GM23248 (cell line): ENCODE measurements around the gene RASAL3.

Experiments
- EZH2 ChIP-seq: fragments of 200-600 bp; sonication (generic); IDR thresholded peaks from 2 replicates; pipeline ENCODE4 v1.6.1; 2018; ENCODE audit warnings: antibody characterized with exemption, mild to moderate bottlenecking; ENCODE audit not compliant: insufficient read depth, poor library complexity, severe bottlenecking
- EZH2phosphoT487 ChIP-seq: fragments of 200-600 bp; sonication (generic); IDR thresholded peaks from 2 replicates; pipeline ENCODE4 v1.6.1; 2018; ENCODE audit warnings: antibody characterized with exemption, moderate library complexity, mild to moderate bottlenecking, low read depth; ENCODE audit not compliant: insufficient read depth

DNA sequence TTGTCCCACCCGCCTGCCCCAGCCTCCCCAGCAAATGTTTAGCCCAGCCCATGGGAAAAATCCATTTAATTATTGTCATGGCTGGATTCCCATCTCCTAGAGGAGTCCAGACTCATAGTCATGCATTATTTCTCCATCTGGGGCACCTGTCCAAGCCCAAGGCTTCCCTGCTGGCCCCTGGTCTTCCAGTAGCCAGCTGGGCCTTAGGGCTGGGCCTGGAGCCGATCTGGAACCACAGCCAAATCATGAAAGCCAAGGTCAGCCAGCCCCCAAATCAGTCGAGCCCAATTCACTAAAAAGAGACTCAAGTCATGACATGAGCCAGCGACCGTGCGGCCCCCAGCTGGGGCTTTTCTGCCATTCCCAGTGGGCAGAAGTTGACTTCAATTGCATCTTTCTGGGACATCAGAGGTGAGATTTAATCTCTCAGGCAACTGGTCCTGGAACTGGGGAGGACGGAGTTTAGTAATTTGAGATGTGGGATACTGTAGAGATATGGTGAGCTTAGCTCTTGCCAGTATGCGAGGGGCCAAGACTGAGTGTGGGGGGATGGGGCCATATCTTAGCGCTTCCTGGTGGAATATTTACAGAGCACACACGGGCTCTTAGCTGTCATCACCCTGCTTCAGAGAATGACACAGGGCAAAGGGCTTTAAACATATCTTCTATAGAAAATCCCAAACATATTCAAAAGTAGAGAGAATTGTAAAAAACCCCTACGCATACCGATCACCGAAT, 24.3 kb upstream of the RASAL3 start:
- TF ChIP-seq EZH2 (no peak), EZH2phosphoT487 (no peak)
